ENCODE measurements around the gene RD3L. TPM values are rescaled to one million over a fixed set of nuclear protein-coding genes. Genes with fewer than 3 reads are reported as not detected.

The RD3L gene
- total and polyA plus RNA-seq, 9 of the 15 experiments (the other 6 are each of a cell fraction or from before 2014, with no cell fraction given): 0.14 TPM; not detected in 8

- TF ChIP-seq, protein P1, sequence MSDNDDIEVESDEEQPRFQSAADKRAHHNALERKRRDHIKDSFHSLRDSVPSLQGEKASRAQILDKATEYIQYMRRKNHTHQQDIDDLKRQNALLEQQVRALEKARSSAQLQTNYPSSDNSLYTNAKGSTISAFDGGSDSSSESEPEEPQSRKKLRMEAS (CRISPR knock-in tag; IDR thresholded peaks at IDR 0.05): peak; percentile 41; the same call in 1 of the 2 replicates
- TF ChIP-seq LCOR (CRISPR knock-in tag; IDR thresholded peaks at IDR 0.05) (no peak), ZNF408 (CRISPR knock-in tag; IDR thresholded peaks at IDR 0.05; ENCODE audit: low read depth) (no peak), RB1 (IDR thresholded peaks at IDR 0.05; ENCODE audit: low read depth) (peak; percentile 82; the same call in 1 of the 2 replicates), TAL1 (IDR thresholded peaks at IDR 0.05) (no peak), SIRT6 (IDR thresholded peaks at IDR 0.05; ENCODE audit: low read depth, low read length) (no peak), CC2D1A (IDR thresholded peaks at IDR 0.05) (no peak), CTBP1 (IDR thresholded peaks at IDR 0.05; ENCODE audit: borderline replicate concordance) (peak; percentile 86), ARID3B (CRISPR knock-in tag; IDR thresholded peaks at IDR 0.05; ENCODE audit: borderline replicate concordance) (no peak), CREB1 (IDR thresholded peaks at IDR 0.05) (peak; percentile 61; the same call in 1 of the 2 replicates), CREB1 (CRISPR knock-in tag; IDR thresholded peaks at IDR 0.05) (peak; percentile 76), EP300 (IDR thresholded peaks at IDR 0.05; ENCODE audit: low read length) (peak; percentile 44), ILK (tag; IDR thresholded peaks at IDR 0.05; ENCODE audit: borderline replicate concordance, low read depth) (no peak), UBTF (IDR thresholded peaks at IDR 0.05; ENCODE audit: borderline replicate concordance in 1 of 2, low read depth in 2 of 2, low read length in 2 of 2) (no peak), RBM22 (IDR thresholded peaks at IDR 0.05; ENCODE audit: low read depth, low read length, poor library complexity, severe bottlenecking) (no peak), ELF2 (CRISPR knock-in tag; IDR thresholded peaks at IDR 0.05) (peak; percentile 91), CBX3 (IDR thresholded peaks at IDR 0.05; ENCODE audit: borderline replicate concordance in 1 of 2, low read length in 2 of 2) (0 out of 3 replicates have a peak, but pooled peaks of 1 of the 2 experiments have one; percentile 60), ZNF324 (CRISPR knock-in tag; IDR thresholded peaks at IDR 0.05) (no peak), ATF6 (CRISPR knock-in tag; IDR thresholded peaks at IDR 0.05) (0 out of 2 replicates have a peak, but pooled peaks have one; percentile 40), SMC3 (conservative IDR thresholded peaks at IDR 0.05; ENCODE audit: insufficient read depth, low read depth, low read length) (0 out of 2 replicates have a peak, but pooled peaks have one; percentile 12)
Observed at GRCh38 chr14:103920981-103921854, 21.1 kb downstream of the RD3L start (continued).
